HL-60/S4 treated with phorbol 12-myristate 13-acetate at 8.2 ng/mL for 4 days and 3 days (cell line): Measurements from ENCODE around the gene WWC1.
"Not testable (repeated sequence)": the region's sequence is repeated elsewhere in the genome, so short reads cannot be mapped to it uniquely, and the experiment has no call there.

ENCODE experiments used
- in situ Hi-C: fragments of 300-500 bp; cut with MboI; formaldehyde crosslinking; loops from 2 replicates; pipeline ENCODE4 v1.15.0; 2022; ENCODE audit warnings: low sequenced_read_pairs

Gene WWC1

DNA sequence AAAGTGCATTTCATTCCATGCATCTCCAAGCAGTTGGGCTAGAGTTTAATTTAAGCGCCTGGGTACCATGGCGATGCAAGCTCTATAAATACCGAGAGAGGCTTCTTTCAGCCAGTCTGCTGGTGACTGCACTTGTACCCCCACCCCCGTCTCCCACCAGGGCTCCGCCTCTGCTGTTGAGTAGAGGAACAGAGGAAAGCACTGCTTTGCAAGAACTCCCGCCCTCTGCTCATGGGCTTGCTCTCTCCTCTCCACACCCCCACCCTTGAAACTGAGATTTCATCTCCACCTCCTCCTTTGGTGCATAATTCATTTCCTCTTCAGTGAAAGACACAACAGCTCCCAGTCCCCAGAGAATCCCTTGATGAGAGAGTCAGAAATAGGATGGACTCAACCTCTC, 5.1 kb upstream of the WWC1 start:
- in situ Hi-C loops: no loop called here

DNA sequence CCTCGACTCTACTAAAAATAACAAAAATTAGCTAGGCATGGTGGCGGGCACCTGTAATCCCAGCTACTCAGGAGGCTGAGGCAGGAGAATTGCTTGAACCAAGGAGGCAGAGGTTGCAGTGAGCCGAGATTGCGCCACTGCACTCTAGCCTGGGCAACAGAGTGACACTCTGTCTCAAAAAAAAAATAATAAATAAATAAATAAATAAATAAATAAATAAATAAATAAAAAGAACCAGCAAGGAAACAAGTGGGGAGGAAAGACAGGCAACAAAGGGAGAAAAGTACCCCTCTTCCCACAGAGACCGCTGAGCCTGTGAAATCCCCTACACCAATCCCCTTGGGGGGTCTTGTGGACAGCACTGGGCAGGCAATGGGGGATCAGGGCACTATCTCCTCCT, 4.6 kb upstream of the WWC1 start:
- in situ Hi-C loops: not testable (repeated sequence)

DNA sequence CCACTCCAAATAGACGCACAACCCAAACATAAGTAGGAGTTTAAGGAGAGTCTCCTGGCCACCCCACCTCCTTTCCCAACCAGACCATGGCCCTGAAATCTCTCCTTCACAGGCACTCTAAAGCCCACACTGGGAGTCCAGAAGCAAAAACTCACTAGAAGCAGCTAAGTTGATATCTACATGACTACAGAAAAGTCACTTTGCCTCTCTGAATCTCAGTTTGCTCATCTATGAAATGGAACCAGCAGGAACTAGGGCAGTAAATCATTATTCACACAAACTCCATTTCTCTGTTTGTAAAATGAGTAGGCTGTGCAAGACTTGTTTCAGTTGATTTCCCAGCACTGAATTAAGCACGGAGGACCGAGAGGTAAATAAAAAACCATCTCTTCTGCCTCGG, 4.1 kb upstream of the WWC1 start:
- in situ Hi-C loops: no loop called here

DNA sequence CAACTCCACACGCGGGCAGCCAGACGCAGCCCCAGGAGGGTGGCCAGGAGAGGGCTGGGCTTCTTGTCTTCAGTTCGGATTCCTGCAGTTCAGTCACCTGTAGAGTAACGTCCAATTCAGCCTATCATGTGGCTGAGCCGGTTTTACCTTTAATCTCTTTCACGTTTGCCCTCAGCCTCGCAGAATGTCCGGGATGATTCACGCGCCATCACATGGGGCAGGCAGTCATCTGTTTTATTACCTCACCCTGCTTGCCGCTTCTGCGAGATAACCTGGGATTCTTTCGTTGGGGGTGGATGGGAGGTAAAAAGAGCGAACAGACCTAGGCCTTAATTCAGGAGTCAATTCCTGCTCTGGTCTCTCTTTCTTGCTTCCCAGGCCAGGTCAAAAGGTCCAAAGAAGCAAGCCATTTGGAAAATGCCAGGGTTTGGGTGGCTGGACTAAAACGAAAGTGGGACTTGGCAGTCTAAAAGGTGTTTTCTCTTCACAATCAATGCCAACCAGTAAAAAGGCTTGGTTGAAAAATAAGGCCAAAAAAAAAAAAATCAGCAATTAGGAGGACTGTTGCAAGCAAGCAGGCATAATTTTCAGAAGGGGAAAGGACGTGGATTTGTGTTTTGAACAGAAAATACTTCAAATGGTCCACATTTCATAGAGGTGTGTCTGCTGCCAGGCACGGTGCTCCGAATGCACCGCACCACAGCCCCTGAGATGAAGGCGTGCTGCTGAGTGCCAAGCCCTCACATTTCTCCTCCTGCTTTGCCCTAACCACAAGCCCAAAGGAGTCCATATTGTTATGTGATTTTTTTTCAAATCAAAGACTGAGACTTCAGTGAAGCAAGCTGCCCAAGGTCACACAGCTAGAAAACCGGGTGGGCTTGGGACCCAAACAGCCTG, 2.8 kb upstream of the WWC1 start:
- in situ Hi-C loops: no loop called here

DNA sequence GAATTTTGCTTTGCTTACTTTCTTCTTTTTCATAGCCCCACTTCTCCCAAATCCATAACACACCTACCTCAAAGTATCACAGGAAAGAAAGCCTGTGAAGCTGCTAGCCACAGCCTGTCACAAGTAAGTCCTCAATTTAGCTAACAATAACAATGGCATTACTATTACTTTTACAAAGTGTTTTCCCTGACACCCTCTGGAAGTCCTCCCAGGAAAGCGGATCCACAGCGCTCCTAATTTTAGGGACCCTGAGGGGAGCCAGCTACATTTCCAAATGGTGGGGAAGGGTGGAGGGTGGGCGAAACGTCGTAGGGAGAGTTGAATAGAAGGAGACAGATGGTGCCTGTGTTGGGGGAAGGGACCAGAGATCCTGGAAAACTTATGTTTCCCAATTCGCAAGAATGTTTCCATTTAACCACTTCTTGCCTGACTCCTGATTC, 523 bp upstream of the WWC1 start:
- in situ Hi-C loops: no loop called here

DNA sequence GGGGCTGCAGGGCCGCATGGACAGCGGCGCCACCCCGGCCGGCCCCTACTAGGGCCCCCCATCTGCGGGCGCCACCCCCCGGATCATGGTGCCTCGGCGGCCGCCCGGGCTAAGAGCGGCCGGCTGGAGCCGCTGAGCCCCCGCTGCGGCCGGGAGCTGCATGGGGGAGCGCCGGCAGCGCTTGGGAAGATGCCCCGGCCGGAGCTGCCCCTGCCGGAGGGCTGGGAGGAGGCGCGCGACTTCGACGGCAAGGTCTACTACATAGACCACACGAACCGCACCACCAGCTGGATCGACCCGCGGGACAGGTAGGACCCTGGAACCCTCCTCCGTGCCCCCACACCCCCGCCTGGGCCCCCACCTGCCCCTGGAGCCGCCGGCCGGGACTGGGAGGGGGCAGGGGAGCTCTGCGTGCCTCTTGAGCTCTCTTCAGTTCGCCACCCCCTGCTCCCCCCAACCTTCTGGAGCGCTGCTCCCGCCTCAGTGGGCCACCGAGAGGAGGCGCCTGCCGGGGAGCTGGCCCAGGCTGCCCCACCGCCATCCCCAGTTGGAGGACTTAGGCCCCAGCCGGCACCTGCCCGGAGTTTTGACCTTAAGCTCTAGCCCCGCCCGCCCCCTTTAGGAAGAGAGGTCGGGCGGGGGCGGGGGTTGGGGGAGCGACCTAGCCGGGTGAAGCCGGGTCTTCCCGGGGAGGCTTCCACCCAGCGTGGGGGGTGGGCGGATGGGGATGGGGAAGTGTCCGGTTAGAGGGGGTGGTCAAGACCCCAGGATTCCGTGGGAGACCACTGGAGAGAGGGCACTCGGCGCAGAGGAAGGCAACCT, 730 bp downstream of the WWC1 start:
- in situ Hi-C loops: no loop called here

DNA sequence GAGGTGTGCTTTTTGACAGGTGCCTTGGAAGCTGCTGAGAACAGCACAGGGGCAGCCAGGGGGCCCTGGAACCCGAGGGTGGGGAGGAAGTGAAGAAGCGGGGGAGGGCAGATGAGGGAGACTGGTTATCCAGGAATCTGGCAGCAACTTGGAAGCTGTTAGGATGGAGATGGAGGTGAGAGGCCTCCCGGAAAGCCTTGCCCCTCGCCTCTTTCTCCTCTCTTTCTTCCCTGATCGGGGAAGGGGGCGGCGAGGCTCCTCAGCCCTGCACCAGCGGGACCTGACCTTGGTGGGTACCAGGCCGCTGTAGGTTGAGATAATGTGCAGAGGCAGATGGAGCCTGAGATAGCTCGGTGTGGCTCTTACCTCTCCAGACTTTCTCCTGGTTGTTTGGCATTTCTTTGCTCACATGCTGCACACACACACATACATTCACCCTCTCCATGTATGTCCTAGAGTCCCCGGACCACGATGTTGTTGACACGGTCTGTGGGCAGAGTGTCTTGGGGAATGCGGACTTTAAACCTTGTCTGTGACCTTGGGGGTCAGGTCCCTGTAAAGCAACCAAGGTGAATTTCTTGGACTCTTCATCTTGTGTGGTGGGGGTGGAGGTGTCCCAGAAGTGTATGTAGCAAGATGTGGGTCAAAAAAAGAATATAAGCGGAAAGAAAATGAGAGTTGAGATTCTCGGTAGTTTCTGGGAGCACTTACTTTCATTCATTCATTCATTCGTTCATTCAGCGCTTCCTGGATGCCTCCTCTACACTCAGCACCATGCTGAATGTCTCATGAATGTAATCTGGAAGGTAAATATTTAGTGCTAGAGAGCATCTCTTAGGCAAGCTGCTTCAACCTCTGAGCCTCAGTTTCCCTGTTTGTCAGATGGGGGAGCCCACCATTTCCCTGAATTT, 1.6 kb downstream of the WWC1 start:
- in situ Hi-C loops: no loop called here

DNA sequence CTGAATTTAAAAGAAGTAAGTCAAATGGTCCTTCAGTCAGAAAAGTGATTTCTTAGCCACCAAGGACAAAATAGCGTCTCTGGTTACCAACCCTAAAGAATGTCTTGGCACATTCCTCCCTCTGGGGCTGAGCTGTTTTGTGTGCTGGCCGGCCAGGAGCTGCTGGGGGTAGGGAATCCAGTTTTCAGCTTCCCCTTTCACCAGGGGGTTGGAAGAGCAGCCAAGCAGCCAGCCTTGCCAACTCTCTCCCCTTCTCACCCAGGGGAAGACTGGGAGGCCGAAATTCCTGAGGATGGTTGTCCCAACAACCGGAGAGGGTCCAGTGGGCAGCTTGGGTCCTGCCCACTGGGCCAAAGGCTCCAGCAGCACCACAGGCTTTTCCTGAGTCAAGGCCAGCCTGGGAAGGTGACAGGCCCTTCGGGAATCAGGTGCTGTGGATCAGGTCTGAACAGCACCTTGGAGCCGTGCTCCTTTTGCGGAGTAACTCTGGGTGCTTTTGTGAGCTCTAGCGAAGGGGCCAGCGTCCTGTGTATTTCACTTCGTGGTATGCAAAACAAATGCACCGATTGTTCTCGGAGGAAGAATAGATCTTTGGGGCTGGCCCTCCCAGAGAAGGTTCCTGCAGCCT, 4.2 kb downstream of the WWC1 start:
- in situ Hi-C loops: no loop called here

DNA sequence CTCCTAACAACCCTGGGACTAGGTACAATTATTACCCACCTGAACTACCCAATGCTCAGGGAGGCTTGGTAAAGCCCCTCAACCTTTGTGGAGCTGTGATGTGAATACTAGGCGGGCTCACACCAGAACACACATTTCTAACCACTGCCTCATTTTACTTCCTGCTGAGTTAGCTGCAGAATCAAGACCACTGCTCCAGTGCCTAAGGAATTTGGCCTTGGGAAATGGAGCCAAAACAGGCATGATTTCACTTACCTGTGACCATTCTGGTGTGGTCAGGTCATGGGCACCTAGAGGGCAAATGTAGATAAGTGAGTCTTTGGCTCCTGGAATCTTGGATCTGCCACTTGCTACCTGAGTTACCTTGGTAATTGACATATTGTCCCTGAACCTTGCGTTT, 5.2 kb downstream of the WWC1 start:
- in situ Hi-C loops: no loop called here

DNA sequence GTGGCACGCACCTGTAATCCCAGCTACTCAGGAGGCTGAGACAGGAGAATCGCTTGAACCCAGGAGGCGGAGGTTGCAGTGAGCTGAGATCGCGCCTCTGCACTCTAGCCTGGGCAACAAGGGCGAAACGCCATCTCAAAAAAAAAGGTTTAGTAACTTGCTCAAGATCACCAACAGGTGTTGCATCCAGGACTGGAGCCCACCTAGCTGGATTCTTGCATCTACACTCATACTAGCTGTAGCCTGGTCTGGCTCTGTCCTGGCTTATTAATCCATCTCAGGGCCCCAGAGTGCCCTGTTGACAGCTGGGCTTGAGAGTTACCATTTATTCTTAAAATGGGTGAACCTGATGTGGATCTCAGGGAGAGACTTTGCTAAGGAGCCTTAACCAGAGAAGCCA, 7.5 kb downstream of the WWC1 start:
- in situ Hi-C loops: no loop called here

DNA sequence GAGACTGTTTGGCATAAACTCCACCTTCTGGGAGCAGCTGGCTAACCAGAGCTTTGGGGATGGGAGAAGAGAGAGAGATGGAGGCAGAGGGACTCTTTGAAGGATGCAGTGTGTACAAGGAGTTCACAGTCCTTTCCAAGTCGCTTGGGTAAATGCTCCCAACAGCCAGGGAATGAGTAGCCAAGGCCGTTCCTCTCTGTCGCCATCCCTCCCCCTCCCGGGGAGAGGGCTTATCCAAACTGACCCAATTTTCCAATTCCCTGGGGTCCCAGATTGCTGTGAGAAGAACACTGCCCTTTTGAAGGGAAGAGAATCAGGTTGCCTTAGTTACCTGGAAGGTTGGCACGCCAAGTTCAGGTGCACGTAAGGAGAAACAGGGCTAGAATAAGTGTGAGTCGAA, 7.9 kb downstream of the WWC1 start:
- in situ Hi-C loops: no loop called here

DNA sequence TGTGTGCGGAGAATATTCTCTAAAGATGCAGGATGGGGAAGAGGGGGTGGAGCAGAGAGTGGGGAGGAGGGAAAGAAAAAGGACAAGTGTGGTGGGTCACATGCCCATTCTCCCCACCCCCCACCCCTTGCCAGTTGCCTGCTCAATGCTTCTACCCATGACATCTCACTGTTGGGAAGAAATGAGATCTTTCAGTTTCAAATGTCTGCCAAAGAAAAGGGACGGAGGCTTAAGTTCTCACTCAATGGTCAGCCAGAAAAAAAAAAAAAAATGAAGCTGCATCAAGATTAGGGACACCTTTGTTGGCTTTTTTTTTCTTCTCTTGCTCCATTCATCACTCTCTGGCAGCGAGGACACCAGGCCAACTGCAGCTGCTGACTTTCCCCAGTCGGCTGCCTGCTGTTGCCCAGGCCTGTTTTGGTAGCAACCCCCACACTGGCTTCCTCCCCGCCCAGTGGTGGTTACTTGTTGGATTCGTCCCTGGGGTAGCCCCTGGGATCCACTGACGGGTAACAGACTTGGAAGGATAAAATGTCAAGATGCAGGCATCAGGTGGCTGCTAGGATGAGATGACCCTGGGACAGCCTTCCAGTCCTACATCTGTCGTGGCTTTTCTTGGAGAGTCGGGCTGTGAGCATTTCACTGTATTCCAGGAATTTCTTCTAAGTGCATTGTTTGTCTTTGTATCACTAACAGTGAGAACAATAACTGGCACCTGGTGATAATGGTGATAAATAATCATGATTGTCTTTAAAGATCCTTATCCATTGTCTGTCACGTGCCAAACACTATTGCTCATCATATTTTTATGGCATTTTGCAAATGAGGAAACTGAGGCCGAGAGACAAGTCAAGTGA, 9.1 kb downstream of the WWC1 start:
- in situ Hi-C loops: no loop called here

DNA sequence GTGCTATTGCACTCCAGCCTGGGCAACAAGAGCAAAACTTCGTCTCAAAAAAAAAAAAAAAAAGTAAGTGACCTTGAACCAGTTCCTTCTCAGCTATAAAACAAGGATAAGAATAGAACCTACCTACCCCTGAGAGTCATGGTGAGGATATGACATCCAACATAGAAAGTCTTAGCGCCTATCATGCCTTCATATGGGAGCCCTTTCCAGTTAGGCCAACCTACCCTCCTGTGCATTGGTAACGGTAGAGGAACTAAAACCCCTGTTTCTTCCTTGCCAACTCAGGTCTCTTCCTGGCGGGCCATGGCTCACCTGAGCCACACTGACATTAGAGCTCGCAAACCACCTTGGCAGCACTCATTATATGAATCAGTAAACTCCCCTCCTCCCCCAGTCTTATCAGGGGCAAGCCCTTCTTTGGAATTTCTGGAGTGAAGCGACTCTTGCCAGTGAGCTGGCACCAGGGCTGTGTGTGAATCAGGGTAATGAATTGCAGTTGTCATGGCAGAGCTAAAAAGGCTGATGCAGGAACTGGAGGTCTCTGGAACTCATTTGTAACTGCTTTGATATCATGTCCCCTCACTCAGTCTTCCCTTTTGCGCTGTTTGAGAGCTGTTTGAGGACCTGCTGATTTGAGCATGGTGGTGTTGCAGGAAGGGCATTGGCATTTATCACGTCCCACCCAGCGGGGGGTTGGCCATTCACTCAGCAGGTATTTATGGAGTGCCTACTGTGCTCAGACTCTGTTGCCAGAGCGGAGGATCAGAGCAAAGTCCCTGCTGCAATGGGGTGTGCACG, 10.3 kb downstream of the WWC1 start:
- in situ Hi-C loops: no loop called here

DNA sequence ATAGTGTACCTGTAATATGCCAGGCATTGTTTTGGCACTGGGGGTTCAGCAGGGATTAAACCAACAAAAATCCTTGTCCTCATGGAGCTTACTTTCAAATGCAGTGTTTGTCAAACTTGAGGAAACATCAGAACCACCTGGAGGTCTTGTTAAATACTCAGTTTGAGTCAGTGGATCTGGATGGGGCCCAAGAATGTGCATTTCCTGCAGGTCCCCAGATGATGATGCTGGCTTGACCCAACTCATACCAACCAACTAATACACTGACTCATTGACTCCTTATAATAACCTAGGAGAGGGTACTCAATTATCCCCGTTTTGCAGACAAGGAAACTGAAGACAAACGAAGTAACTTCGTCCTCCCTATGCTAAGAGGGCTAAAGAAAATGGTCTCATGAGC, 11.3 kb downstream of the WWC1 start:
- in situ Hi-C loops: no loop called here

DNA sequence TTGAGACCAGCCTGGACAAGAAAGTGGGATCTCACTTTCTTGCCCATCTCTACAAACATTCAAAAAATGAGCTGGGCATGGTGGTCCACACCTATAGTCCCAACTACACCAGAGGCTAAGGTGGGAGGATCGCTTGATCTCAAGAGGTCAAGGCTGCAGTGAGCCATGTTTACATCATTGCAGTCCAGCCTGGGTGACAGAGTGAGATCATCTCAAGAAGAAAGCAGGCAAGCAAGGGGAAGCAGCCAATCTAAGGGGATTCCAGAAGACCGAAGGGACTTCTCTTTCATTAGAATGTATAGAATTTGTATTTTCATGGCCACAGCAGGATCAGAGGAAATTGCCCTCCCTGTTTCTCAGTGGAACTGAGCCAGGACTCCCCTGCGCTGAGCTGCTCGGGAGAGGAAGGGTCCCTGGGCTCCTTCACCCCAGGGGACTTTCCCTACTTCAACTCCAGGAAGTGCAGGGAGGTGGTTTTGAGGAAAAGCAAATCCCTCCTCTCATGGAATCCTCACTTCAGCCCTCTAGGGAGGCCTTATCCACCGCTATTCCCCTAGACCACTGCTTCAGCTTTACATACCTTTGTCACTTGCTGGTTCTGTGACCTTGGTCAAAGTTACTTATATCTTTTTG, 12.1 kb downstream of the WWC1 start:
- in situ Hi-C loops: no loop called here

DNA sequence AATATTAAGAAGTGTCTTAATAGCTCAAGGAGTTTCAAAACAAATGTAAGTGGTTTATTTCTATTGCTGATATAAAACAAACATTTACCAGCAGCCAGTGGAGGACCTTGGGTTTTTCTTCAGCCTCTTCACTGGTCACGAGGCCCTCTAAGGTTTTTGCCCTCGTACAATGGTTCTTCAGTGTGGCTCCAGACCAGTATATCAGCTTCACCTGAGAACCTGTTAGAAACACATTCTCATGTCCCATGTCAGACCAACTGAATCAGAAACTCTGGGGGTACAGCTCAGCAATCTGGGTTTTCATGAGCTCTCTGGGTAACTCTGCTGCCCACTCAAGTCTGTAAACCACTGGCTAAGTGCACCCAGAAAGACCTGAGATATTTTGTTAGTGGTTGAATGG, 12.9 kb downstream of the WWC1 start:
- in situ Hi-C loops: no loop called here

DNA sequence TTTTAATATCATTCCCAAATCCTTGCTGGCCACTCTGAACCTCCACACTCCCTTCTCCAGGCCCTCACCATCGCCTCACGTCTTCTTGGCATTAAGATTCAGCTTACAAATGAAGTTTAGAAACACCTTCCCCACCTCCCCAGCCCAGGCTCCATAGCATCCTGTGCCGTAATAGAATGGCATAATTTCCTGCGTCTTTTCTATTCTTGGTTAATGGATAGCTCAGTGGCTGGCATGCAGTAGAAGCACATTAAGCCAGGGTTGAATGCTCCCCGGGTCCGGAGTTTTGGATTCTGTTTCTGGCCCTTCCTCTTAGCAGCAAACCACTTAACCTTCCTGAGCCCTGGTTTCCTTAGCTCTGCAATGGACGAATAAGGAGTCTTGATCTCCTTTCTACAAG, 13.8 kb downstream of the WWC1 start:
- in situ Hi-C loops: no loop called here

DNA sequence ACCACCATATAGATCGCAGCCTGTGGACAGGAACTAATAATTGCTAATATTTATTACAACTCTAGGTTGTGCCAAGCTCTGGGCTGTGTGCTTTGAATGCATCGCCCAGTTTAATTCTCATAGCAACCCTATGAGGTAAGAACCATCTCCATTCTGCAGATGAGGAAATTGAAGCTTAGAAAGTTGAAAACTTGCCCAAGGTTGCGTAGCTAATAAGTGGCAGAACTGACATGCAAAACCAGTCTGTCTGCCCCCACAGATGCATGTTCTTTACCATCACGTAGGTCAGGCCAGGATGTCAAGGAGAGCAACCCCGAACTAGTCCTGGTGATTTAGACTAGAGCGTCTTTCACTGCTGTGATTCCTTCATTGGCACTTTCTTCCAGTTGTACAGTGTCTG, 15.6 kb downstream of the WWC1 start:
- in situ Hi-C loops: no loop called here
